C1 segment of cervical spinal cord (tissue), 14 donors: ENCODE results near the gene ZFAND3.

Source experiments
- DNase-seq, 14 donors: peaks; one replicate each; lab custom pipeline; 2025; lab: John Stamatoyannopoulos, UW

ZFAND3 gene, protein sequence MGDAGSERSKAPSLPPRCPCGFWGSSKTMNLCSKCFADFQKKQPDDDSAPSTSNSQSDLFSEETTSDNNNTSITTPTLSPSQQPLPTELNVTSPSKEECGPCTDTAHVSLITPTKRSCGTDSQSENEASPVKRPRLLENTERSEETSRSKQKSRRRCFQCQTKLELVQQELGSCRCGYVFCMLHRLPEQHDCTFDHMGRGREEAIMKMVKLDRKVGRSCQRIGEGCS

DNA sequence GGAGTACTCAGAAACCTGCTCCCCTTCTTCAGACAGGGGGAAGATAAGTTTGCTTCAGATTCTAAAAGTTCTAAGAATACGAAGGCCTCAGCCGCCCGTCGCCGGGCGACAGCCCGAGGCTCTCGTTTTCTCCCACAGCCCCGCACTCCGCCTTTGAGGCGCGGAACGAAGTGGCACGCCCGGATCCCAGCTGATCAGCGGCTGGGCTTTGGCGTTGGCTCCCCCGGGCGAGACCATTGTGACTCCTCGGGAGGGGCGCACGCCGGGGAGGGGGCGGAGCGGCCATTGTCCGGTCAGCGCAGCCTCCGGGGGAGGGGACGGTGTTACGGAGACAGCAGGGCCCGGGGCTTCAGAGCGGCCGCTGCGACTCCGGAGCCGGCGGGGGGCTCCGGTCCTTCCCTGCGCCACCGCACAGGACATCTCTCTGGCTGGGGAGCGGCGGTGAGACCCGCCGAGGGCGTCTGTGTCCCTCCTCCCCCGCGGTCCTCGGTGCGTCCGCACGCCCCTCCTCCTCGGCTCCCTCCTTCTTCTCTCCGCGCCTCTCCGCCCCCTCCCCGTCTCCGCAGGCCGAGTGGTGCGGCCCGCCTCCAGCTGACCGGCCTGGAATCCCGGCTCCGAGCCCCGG is at the start of gene ZFAND3:
TSS of gene ZFAND3 (plus strand) at position 551 of the 625 bp plus-strand sequence. CDS start 219 bp downstream, outside the sequence.
- DNase-seq, result peak; percentile 96 to 100 (median 98)

DNA sequence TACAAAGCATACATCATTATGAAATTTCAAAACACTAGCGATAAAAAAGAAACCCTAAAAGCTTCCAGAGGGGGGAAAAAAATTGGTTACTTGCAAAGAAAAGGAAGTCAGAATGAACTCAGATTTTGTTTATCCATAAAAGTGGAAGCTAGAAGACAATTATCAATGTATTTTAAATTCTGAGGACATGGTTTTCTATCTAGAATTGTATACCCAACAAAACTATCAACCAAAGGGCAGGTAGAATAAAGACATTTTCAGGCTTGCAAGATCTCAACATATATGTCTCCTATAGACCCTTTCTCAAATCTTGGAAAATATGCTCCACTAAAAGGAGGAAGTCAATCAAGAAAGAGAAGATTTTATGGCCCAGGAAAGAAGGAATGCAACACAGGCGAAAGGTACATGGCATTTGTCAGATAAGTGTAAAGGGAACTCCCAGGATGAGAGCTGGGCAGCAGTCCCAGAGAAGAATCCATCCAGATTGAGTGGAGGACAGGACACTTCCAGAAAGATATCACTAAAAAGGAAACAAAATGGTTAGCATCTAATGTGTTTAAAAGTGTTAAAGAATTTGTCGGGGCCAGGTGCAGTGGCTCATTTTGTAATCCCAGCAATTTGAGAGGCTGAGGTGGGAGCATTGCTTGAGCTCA is 45.4 kb upstream of the ZFAND3 start:
- peak in 1 of 14 donors; percentile 18 for DNase-seq

DNA sequence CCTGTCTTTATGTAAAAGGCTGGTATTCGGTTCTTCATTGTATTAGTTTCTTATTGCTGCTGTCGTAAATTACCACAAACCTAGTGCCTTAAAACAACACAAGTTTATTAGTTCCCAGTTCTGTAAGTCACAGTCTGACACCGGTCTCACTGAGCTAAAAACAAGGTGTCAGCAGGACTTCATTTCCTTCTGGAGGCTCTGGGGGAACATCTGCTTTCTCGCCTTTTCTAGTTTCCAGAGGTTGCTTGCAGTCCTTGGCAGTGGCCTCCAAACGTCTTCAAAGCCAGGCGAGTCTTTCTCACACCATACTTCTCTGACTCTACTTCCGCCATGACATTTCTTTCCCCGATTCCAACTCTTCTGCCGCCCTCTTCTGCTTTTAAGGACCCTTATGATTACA is 43.0 kb upstream of the ZFAND3 start:
- no peak for DNase-seq

DNA sequence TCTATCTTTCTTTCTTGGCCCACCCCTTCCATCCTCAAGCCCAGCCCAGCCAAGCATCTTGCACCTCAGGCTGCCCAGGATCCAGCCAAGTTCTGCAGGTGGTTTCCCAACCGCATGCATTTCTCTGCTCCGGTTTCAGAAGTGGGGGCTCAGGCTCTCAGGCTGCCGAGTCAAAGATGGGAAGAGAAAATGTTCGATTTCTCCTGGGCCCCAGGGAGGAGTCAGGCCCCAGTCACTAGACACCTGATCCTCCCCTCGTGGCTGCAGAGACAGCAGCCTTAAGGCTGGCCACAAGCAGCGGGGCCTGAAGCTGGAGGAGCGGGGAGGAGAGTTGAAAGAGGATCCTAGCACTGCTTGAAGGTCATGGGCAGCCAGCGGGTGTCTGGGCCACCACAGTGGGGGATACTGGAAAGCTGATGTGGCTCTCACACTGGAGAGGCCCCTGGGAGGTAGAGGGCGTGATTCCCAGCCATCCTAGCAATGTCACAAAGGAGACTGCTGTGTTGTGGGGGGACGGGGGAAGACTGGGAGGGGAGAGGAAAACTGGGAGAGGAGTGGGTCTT is 42.2 kb upstream of the ZFAND3 start:
- DNase-seq, result no peak

DNA sequence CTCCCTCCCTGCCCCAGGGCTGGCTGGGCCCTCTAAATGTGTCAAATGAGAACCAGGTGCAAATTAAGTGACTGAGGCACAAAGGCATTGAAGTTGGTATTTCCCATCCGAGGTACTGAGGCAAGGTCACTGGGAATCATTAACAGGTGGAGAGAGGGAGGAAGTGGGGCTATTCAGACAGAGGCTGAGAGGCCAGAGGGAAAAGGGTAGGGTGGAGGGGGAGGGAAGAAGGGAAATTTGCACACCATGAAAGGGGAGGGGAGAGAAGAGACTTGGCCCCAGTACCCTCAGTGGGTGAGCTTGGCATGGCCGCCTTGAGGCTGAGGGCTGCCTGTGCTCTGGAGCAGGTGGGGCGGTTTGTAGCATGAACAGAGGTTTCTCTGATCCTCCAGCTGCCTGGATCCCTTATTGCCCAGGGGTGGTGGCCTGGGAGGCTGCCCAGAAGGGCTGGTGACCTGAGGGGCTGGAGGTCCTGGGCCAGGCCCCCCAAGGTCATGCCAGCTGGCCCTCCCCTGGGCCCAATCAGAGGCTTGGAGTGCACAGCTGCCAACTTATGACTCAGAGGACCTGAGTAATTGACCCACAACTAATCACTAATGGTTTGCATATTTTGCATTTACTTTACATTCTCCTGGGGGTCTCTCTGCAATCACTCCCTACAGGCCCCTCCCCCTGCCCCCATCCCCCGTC is 40.3 kb upstream of the ZFAND3 start:
- DNase-seq, result no peak

DNA sequence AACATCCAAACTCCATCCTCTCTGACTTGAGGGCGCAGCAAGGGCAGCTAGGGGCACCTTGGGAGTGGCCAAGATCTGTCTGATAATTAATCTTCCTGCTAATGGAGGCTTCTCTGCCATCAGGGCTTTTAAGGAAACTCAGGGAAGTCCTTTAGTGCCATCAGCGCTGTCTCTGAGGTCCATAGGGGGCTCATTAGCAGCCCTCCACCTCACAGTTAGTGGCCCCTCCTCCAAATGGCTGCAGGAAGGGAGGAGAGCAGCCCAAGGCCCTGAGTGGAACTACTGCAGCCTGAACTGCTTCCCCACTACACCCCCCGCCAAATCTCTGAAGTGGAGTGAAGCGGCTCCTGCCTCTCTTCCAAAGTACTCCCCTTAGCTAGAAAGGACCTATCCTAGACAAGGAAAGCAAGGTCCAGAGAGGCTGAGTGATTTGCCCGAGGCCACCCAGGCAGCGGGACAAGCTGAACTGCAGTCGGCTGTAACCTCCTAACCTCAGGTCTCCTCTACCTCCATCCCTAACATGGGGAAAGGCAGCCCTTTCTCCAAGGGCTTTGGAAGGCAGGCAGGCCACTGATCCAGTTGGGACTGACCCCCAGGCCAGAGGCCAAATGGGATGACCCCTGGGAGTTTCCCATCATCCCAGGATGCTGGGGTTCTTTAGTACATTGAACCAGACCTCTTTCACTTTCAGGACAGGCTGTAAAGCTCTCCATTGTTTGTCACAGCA is 39.5 kb upstream of the ZFAND3 start:
- DNase-seq, result no peak

DNA sequence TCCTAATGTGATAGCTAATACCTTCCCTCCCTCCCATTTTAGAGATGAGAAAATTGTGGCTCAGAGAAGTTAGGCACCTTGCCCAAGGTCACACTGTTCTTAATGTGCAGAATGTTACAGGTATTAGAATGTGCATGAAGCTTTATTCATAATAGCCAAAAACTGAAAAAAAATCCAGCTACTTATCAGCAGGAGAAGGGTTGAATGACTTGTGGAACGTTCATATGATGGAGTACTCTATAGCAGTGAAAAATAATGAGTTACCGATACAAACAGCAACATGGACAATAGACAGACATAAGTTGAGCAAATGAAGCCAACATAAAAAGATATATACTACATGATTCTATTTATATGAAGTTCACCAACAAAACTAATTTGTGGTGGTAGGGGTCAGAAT is 37.7 kb upstream of the ZFAND3 start:
- no peak for DNase-seq

DNA sequence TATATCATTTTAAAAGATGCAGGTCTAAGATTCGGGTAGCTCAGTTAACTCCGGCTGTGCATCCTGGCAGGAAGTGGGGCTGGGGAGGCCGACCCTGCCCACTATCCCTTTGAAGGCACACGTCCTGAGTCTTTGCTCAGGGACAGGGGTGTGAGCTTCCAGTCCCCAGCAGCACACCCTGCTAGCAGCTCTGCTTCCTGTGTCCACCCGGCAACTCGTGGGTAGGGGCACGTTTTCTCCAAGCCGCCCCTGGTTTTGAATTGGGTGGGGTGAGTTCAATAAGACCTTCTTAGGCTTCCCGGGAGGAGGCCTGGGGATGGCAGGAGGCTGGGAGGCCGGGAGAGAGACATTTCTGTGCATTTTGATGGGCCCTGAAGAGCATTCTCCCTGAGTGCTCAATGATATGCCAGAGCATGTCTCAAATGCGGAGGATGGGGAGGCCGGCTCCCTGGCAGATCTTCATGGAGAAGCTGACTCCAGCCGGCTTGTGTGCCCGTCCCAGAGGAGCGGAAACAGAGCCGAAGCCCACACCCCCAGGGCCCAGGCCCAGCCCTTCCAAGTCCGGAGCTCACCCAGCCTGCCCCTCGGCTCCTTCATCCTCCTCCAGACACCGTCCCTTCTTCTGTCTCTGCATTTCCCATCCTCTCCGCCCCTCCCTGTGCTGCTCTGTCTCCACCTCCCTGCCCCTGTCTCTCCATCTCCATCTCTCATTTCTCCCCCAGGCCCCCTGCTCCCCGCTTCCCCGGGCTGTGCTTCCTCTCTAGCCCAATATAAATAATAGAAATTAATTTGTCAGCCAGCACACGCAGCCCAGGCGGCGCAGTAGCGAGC is 36.3 kb upstream of the ZFAND3 start:
- DNase-seq, result peak in 8 of 14 donors; percentile 22 to 68 (median 42)

DNA sequence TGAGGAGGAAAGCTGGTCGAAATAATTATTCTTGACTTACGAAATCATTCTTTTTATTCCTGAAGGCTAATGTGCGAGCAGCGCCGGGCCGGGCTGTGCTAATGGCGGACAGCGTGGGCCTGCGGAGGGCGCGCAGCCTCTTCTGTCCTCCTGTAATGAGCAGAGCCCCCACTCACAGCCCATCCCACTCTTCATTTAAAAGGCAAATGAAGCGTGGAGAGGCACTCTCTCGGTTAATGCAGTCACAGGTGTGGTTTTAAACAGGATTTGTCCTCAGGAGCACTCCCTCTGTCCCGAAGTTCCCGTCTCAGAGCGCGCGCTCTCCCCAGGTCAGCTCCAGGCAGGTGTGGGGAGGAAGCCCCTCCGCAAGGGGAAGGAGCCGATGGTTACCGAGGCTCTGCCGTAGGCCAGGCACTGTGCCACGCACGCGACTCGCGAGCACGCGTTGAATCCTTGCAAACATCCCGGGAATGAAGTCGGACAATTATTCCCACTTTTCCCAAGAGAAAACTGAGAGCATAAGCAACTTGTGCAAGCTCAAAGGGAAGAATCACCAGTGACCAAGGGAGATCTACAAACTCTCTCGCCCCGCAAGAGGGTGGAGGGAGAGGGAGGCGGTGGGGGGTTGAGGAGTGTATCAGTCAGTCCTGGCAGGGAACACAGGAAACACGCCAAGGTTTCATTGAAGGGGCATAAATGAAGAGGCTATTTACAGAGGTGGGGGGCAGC is 35.5 kb upstream of the ZFAND3 start:
- DNase-seq, result peak in 7 of 14 donors; percentile 5 to 73 (median 41)

DNA sequence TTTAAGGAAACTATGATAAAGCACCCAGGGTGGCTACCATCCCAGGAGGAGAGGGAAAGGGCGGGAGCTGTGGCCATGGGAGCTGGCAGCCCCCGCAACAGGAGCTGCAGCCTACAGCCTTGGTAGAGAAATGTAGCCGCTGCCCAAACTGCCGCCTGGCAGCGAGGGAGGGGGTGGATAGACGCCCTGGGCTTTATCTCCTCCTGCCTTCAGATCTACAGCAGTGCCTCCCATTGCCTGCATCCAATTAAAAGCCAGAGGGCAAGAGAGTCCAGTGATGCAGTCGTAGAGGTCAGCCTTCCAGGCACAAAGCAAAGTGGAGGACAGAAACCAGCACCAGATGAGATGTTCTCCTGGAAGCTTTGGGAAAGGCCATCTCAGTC is 35.0 kb upstream of the ZFAND3 start:
- DNase-seq, result peak in 2 of 14 donors; percentile 22 to 73

DNA sequence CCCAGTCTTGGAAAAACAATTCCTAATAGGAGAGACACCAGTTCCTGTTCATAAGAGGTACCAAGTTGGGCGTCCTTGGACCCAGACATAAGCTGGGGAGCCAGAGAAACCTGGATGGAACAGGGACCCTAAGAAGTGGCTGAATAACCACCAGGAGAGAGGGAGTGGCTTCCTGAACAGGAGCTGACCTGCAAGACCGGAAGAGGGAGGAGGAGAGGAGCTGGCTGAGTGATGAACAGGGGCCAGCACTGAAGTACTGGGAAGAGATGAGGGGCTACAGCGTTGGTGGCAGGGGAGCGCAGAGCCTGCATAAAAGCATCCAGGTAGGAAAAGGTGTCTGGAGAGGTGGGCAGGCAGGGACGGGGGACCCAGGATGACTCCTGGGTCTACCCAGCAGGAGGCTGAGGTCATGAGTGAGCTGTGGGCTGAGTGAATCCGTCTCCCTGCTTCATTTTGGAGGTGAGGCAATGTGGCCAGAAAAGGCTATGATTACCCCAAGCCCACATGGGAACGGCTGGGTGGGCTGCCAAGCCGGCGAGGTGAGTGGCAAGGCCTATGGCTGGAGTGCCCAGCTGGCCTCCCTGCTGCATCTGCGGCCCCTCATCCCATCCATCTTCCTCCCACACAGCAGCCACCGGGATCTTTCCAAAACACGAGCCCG is 34.4 kb upstream of the ZFAND3 start:
- DNase-seq, result no peak

DNA sequence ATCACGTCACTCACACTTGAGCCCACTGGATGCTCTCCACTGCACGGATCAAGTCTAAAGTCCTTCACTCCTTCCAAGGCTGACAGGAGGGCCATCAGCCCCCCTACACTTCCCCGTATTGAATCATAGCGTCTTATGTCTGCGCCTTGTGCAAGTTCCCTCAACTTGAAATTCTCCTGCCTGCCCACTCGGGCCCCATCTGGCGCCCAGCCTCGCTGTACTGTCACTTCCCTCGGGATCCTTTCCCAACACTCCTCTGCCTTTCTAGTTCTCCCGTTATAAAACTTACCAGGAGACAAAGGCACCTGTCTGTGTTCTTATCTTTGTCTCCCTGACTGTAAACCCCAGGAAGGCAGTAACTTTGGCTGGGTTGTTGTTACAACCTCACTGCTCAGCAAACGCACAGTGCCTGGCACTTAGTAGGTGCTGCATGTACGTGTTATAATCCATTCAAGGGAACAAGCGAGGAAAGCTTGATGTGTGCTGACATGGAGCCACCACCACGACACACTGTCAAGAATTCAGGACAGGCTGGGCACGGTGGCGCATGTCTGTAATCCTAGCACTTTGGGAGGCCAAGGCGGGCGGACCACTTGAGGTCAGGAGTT is 33.8 kb upstream of the ZFAND3 start:
- DNase-seq, result no peak

DNA sequence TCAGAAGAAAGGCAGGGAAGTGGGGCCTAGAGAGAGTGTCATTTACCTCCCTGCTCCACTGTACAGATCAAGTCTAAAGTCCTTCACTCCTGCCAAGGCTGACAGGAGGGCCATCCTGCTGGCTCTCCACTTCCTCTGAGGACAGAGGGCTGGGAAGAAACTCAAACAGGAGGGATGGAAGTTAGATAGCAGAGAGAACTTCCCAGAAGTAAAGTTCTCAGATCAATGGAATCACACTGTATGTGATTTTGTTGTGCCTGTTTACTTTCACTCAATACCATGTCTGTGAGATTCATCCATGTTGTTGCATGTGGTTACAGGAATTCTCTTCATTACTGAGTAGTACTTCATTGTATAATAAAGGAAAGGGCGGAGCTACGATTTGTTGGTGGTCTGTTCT is 32.3 kb upstream of the ZFAND3 start:
- DNase-seq, result no peak

DNA sequence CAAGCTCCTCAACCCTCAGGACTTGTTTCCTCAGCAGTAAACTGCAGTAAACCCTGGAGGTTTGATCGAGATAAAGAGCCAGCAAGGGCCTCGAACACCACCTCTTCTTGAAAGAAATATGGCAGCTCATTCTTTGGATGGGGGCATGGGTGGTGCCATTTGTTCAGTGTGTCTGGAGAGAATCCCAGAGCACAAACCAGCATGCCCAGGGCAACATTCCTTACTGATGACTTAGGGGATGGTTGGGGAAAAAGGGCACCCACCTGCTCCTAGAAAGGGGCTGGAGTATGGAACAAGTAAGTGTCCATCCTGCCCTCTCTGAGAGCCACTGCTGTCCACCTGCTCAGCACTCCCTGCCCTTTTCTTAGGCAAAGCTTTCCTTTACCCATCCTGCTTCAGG is 31.3 kb upstream of the ZFAND3 start:
- DNase-seq, result no peak

DNA sequence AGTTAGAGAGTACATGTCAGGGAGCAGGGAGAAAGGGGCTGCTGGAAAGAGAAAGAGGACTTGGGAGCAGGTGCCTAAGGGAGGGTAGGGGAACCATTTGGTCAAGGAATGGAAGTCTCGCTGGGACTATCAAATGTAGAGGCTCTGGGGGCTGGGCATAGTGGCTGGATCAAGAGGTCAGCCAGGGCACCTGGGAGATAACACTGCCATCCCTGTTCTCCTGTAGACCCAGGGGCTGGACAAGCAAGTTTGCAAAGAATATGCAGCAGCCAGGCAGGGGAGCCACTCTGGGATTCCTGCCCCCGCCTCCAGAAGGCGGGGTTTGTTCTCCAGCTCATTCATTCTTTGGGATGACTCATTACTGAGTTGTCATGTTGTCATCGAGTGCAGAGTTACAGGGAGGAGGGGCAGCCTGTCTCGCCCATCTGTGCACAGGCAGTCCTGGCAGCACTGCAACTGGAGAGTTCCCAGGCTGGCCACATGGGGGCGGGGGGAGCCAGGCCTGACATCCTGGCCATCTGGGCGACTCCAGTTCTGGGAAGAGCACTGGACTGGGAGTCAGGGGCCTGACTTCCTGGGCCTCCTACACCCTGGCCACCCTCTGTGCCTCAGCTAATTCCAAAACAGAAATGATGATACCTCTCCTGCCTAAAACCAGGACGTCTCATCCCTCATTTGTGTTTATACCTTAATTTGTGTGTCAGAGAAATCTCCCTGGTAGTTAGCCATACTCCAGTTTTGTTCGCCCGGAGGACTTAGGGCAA is 28.2 kb upstream of the ZFAND3 start:
- DNase-seq, result peak; percentile 15 to 97 (median 82)

DNA sequence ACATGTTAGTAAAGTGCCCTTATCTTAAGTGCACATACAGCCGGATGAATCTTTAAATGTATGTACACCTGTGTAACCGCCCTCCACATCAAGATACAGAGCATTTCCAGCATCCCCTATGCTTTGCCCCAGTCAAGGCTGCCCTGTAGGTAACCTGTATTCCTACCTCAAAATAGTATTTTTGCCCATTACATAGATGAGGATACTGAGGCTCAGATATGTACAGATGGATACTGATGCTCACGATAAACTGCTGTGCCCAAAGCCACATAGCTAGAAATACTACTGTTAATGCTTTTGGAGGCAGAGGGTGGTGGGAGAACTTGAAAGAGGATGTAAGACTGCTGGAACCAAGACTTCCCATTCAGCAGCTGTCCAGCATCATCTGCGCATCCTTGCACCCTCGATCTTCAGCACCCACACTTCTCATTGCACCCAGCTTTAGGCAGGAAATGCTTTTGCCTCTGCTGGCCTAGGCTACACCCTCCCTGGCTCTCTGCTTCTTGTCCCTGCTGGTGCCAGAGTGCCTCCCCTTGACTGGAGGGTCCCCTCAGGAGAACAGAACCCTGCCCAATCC is 27.0 kb upstream of the ZFAND3 start:
- no peak for DNase-seq

DNA sequence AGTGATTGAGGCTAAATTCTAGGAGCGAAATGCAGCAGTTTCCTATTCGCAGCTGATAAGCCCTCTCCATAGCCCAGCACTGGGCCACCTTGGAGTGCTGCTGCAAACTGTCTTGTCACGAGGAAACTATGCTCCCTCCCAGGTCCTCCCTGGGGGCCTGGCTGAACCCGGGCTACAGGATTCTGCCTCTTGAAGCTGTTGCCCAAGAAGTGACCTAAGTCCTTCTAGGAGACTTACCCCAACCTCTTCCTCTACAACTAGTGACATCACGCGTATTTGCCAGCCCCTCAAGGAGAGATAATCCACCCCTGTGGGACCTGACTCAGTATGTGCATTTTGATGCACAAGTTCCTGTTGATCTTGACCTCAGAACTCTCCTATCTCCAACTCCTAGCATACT is 26.5 kb upstream of the ZFAND3 start:
- DNase-seq, result no peak

DNA sequence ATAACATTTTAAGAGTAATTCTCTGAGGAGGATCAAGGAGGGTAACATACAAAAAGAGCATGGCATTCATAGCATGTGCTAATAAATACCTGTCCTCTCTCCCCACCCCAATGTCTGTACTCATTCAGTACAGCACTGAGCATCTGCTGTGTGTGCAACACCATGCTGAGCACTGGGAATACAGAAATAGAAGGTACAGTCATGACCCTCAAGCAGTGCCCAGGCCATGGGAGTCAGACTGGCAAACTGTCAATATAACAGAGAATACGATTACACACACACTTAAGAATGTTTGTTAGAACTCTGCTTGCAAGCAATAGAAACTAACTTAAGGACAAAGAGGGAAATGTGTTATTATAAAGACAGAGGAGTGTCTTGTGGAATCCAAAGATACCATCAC is 24.7 kb upstream of the ZFAND3 start:
- peak in 1 of 14 donors; percentile 37 for DNase-seq
